Neural cell (in vitro differentiated cells): Measurements from ENCODE around the gene ENOX1. TPM values are rescaled to one million over a fixed set of nuclear protein-coding genes. Genes with fewer than 3 reads are reported as not detected.

Experiments used
- H2AFZ ChIP-seq: fragments of 200-600, 300-800 bp; sonication (generic), shearing (Covaris generic); 2 replicates; pipeline ENCODE4 v1.6.0; 2014; ENCODE audit warnings: low read depth, mild to moderate bottlenecking, antibody characterized with exemption, low read length, moderate library complexity
- H3F3A ChIP-seq: fragments of 200-600 bp; shearing (Covaris generic); 2 replicates; pipeline ENCODE4 v1.6.1; 2016; ENCODE audit warnings: mild to moderate bottlenecking, moderate library complexity, mixed read lengths, antibody characterized with exemption, low read length; ENCODE audit not compliant: insufficient read depth, poor library complexity, severe bottlenecking
- H3K27ac ChIP-seq: fragments of 200-600, 300-800 bp; sonication (generic), shearing (Covaris generic); 2 replicates; pipeline ENCODE4 v1.5.1; 2014; ENCODE audit warnings: mild to moderate bottlenecking, low read length, moderate library complexity
- H3K27me3 ChIP-seq: fragments of 300-800, 200-600 bp; sonication (generic), shearing (Covaris generic); 2 replicates; pipeline ENCODE4 v1.6.0; 2014; ENCODE audit warnings: mild to moderate bottlenecking, low read depth, low read length, moderate library complexity; ENCODE audit not compliant: insufficient read depth
- H3K36me3 ChIP-seq: fragments of 300-800, 200-600 bp; sonication (generic), shearing (Covaris generic); 2 replicates; pipeline ENCODE4 v1.5.1; 2014; ENCODE audit warnings: mild to moderate bottlenecking, antibody characterized with exemption, low read length, moderate library complexity; ENCODE audit not compliant: insufficient read depth
- H3K4me2 ChIP-seq: fragments of 300-800, 200-600 bp; sonication (generic), shearing (Covaris generic); 2 replicates; pipeline ENCODE4 v1.6.0; 2014; ENCODE audit warnings: mild to moderate bottlenecking, low read length
- H3K4me3 ChIP-seq: fragments of 300-800, 200-600 bp; sonication (generic), shearing (Covaris generic); 2 replicates; pipeline ENCODE4 v1.5.1; 2014; ENCODE audit warnings: mild to moderate bottlenecking, low read length, moderate library complexity
- H3K79me2 ChIP-seq: fragments of 200-600 bp; shearing (Covaris generic); replicated peaks from 2 replicates; pipeline ENCODE4 v1.6.0; 2014; ENCODE audit warnings: mild to moderate bottlenecking, low read length, moderate library complexity; ENCODE audit not compliant: insufficient read depth
- H3K9ac ChIP-seq: fragments of 300-800, 200-600 bp; sonication (generic), shearing (Covaris generic); 2 replicates; pipeline ENCODE4 v1.6.1; 2016; ENCODE audit warnings: mild to moderate bottlenecking, low read length, mixed read lengths
- H3K9me2 ChIP-seq: fragments of 200-600 bp; shearing (Covaris generic); 2 replicates; pipeline ENCODE4 v1.6.1; 2016; ENCODE audit warnings: mild to moderate bottlenecking, low read length, mixed read lengths; ENCODE audit not compliant: insufficient read depth
- H3K9me3 ChIP-seq: fragments of 200-600, 300-800 bp; sonication (generic), shearing (Covaris generic); 2 replicates; pipeline ENCODE4 v1.6.1; 2016; ENCODE audit warnings: mild to moderate bottlenecking, mixed run types, low read length, moderate library complexity, mixed read lengths
- H4K20me1 ChIP-seq: fragments of 200-600 bp; shearing (Covaris generic); 2 replicates; pipeline ENCODE4 v1.6.1; 2016; ENCODE audit warnings: mild to moderate bottlenecking, mixed run types; ENCODE audit not compliant: insufficient read depth
- EP300 ChIP-seq: fragments of 450-650 bp; conservative IDR thresholded peaks from 2 replicates; pipeline ENCODE4 v1.6.1; 2014; ENCODE audit warnings: antibody characterized with exemption, mild to moderate bottlenecking, moderate library complexity; ENCODE audit not compliant: poor library complexity, severe bottlenecking
- EZH2 ChIP-seq: fragments of 200-600, 300-800 bp; shearing (Covaris generic), sonication (generic); IDR thresholded peaks from 2 replicates; pipeline ENCODE4 v1.6.1; 2014; ENCODE audit warnings: antibody characterized with exemption, low read length, borderline replicate concordance, mild to moderate bottlenecking; ENCODE audit not compliant: insufficient read depth, poor library complexity, severe bottlenecking
- MXI1 ChIP-seq: fragments of 450-650 bp; conservative IDR thresholded peaks from 2 replicates; pipeline ENCODE4 v1.6.1; 2014; ENCODE audit warnings: antibody characterized with exemption, mild to moderate bottlenecking; ENCODE audit not compliant: poor library complexity, severe bottlenecking
- POLR2AphosphoS5 ChIP-seq: IDR thresholded peaks from 2 replicates; pipeline ENCODE4 v1.6.1; 2012
- RAD21 ChIP-seq: fragments of 450-650 bp; conservative IDR thresholded peaks from 2 replicates; pipeline ENCODE4 v1.6.1; 2014; ENCODE audit warnings: antibody characterized with exemption, mild to moderate bottlenecking, moderate library complexity
- SMC3 ChIP-seq: fragments of 450-650 bp; conservative IDR thresholded peaks from 2 replicates; pipeline ENCODE4 v1.6.1; 2014; ENCODE audit warnings: antibody characterized with exemption, mild to moderate bottlenecking, moderate library complexity; ENCODE audit not compliant: poor library complexity
- TAF1 ChIP-seq: IDR thresholded peaks from 2 replicates; pipeline ENCODE4 v1.6.1; 2012; ENCODE audit warnings: low read depth
- polyA plus RNA-seq: library from polyadenylated mRNA; depleted of rRNA; stranded (reverse); fragments of >200 nt; gene quantifications from 2 replicates; pipeline ENCODE4 v1.2.3, GENCODE V29; 2014
- TF ChIP-seq, protein P1 (sequence below): IDR thresholded peaks from 2 replicates; pipeline ENCODE4 v1.6.1; 2012; ENCODE audit warnings: borderline replicate concordance
- TF ChIP-seq, protein P2 (sequence below): fragments of 450-650 bp; IDR thresholded peaks from 2 replicates; pipeline ENCODE4 v1.5.1; 2014; ENCODE audit warnings: antibody characterized with exemption, mild to moderate bottlenecking, moderate library complexity; ENCODE audit not compliant: poor library complexity, severe bottlenecking

ENOX1 gene
- polyA plus RNA-seq, 1 donor from 2014 or later, result 42.6 TPM

GRCh38 chr13:43744261-43745031 is 42.3 kb downstream of the ENOX1 start:
- Histone ChIP-seq H3K36me3 (no peaks in the 10 kb centered on the region), H3K27me3 (no peaks in the 10 kb centered on the region), H3K27ac (no peak overlapping the region), H3K4me2 (no peak overlapping the region), H3K9me3 (no peaks in the 10 kb centered on the region), H3K9ac (no peak overlapping the region), H4K20me1 (no peaks in the 10 kb centered on the region), H3F3A (no peaks in the 10 kb centered on the region), H3K4me3 (no peak overlapping the region), H3K79me2 (no peaks in the 10 kb centered on the region), H2AFZ (no peak overlapping the region), H3K9me2 (no peaks in the 10 kb centered on the region)
- TF ChIP-seq SMC3 (no peak), TAF1 (no peak), EZH2 (no peak), POLR2AphosphoS5 (no peak), EP300 (no peak), MXI1 (no peak), RAD21 (no peak)
- TF ChIP-seq, protein P1, sequence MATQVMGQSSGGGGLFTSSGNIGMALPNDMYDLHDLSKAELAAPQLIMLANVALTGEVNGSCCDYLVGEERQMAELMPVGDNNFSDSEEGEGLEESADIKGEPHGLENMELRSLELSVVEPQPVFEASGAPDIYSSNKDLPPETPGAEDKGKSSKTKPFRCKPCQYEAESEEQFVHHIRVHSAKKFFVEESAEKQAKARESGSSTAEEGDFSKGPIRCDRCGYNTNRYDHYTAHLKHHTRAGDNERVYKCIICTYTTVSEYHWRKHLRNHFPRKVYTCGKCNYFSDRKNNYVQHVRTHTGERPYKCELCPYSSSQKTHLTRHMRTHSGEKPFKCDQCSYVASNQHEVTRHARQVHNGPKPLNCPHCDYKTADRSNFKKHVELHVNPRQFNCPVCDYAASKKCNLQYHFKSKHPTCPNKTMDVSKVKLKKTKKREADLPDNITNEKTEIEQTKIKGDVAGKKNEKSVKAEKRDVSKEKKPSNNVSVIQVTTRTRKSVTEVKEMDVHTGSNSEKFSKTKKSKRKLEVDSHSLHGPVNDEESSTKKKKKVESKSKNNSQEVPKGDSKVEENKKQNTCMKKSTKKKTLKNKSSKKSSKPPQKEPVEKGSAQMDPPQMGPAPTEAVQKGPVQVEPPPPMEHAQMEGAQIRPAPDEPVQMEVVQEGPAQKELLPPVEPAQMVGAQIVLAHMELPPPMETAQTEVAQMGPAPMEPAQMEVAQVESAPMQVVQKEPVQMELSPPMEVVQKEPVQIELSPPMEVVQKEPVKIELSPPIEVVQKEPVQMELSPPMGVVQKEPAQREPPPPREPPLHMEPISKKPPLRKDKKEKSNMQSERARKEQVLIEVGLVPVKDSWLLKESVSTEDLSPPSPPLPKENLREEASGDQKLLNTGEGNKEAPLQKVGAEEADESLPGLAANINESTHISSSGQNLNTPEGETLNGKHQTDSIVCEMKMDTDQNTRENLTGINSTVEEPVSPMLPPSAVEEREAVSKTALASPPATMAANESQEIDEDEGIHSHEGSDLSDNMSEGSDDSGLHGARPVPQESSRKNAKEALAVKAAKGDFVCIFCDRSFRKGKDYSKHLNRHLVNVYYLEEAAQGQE, result no peak
- TF ChIP-seq, protein P2, sequence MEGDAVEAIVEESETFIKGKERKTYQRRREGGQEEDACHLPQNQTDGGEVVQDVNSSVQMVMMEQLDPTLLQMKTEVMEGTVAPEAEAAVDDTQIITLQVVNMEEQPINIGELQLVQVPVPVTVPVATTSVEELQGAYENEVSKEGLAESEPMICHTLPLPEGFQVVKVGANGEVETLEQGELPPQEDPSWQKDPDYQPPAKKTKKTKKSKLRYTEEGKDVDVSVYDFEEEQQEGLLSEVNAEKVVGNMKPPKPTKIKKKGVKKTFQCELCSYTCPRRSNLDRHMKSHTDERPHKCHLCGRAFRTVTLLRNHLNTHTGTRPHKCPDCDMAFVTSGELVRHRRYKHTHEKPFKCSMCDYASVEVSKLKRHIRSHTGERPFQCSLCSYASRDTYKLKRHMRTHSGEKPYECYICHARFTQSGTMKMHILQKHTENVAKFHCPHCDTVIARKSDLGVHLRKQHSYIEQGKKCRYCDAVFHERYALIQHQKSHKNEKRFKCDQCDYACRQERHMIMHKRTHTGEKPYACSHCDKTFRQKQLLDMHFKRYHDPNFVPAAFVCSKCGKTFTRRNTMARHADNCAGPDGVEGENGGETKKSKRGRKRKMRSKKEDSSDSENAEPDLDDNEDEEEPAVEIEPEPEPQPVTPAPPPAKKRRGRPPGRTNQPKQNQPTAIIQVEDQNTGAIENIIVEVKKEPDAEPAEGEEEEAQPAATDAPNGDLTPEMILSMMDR, result no peak

GRCh38 chr13:43742911-43743310 is 43.9 kb downstream of the ENOX1 start:
- Histone ChIP-seq H3K9me3 (no peaks in the 10 kb centered on the region), H3K4me2 (no peak overlapping the region), H3K4me3 (no peak overlapping the region), H3K27ac (no peak overlapping the region), H2AFZ (no peak overlapping the region), H3K27me3 (no peaks in the 10 kb centered on the region), H3K9me2 (no peaks in the 10 kb centered on the region), H3K79me2 (no peaks in the 10 kb centered on the region), H3K9ac (no peak overlapping the region), H4K20me1 (no peaks in the 10 kb centered on the region), H3F3A (no peaks in the 10 kb centered on the region), H3K36me3 (no peaks in the 10 kb centered on the region)
- TF ChIP-seq, protein P1, result no peak
- no peak for TF ChIP-seq MXI1
- TF ChIP-seq TAF1, result no peak
- TF ChIP-seq RAD21, result no peak
- no peak for TF ChIP-seq SMC3
- TF ChIP-seq, protein P2, result no peak
- no peak for TF ChIP-seq EZH2
- TF ChIP-seq POLR2AphosphoS5, result no peak
- no peak for TF ChIP-seq EP300
